ENCODE measurements around the gene BICD1.

- TF ChIP-seq POLR2A (IDR thresholded peaks at IDR 0.05; ENCODE audit: low read length), result no peak
- no peak for TF ChIP-seq GATA1 (IDR thresholded peaks at IDR 0.05; ENCODE audit: low read depth, low read length)
Measured at GRCh38 chr12:32260696-32261095, 154.0 kb downstream of the BICD1 start.

Measured in erythroblast (primary cell).